SK-N-SH (cell line): ENCODE data around the gene TMEM74B. TPM values are rescaled to one million over a fixed set of nuclear protein-coding genes. Genes with fewer than 3 reads are reported as not detected.

ENCODE experiments used
- CTCF ChIA-PET: fragments of 300-600, 350-600 bp; formaldehyde crosslinking; extraction: SDS; loops from one replicate; lab custom pipeline; 2021; lab: Yijun Ruan, JAX
- POLR2A ChIA-PET: fragments of 350-600 bp; sonication (Branson Sonifier 250); formaldehyde crosslinking; extraction: SDS; loops from one replicate; lab custom pipeline; 2020; ENCODE audit warnings: antibody characterized with exemption, inconsistent platforms; lab: Yijun Ruan, JAX
- DNase-seq: peaks from one replicate; pipeline ENCODE4 v3.0.0; 2012
- H2AFZ ChIP-seq: fragments of 200-600 bp; sonication (generic); 2 replicates; pipeline ENCODE4 v1.8.1; 2016; ENCODE audit warnings: antibody characterized with exemption, mild to moderate bottlenecking, low read depth
- H3F3A ChIP-seq: fragments of 200-600 bp; sonication (generic); replicated peaks from 2 replicates; pipeline ENCODE3; 2016; ENCODE audit warnings: antibody characterized with exemption, mild to moderate bottlenecking; ENCODE audit not compliant: insufficient read depth
- H3K27ac ChIP-seq, 2 experiments: fragments of 200-500 bp in 1 of 2; fragments of 200-600 bp in 1 of 2; sonication (Bioruptor generic) in 1 of 2; sonication (generic), shearing (Covaris generic) in 1 of 2; 2 replicates each; pipeline versions ENCODE4 v1.5.1 to v1.6.1; 2014 to 2016; ENCODE audit warnings: low read depth in 2 of 2, inconsistent platforms in 1 of 2, low read length in 1 of 2, mild to moderate bottlenecking in 1 of 2, mixed read lengths in 1 of 2
- H3K27me3 ChIP-seq: fragments of 200-600 bp; sonication (generic), shearing (Covaris generic); 2 replicates; pipeline ENCODE4 v1.6.1; 2016; ENCODE audit warnings: mixed run types; ENCODE audit not compliant: insufficient read depth
- H3K36me3 ChIP-seq, 2 experiments: fragments of 200-500 bp in 1 of 2; fragments of 200-600 bp in 1 of 2; sonication (Bioruptor generic) in 1 of 2; sonication (generic) in 1 of 2; replicated peaks in 1 of 2; 2 replicates each; pipeline versions ENCODE3 to v1.5.1; 2014 to 2016; ENCODE audit warnings: low read length in 1 of 2, mild to moderate bottlenecking in 1 of 2; ENCODE audit not compliant: insufficient read depth in 2 of 2, control insufficient read depth in 1 of 2
- H3K4me1 ChIP-seq, 2 experiments: fragments of 200-500 bp in 1 of 2; fragments of 200-600 bp in 1 of 2; sonication (Bioruptor generic) in 1 of 2; sonication (generic), shearing (Covaris generic) in 1 of 2; 2 replicates each; pipeline versions ENCODE4 v1.5.1 to v1.6.1; 2014 to 2016; ENCODE audit warnings: low read depth in 1 of 2, low read length in 1 of 2, mixed run types in 1 of 2; ENCODE audit not compliant: insufficient read depth in 2 of 2, control insufficient read depth in 1 of 2
- H3K4me2 ChIP-seq: fragments of 200-600 bp; sonication (generic), shearing (Covaris generic); 2 replicates; pipeline ENCODE4 v1.6.1; 2017; ENCODE audit warnings: mixed run types
- H3K4me3 ChIP-seq, 2 experiments: fragments of 200-500 bp in 1 of 2; fragments of 200-600 bp in 1 of 2; sonication (Bioruptor generic) in 1 of 2; sonication (generic), shearing (Covaris generic) in 1 of 2; 2 replicates each; pipeline versions ENCODE4 v1.5.1 to v1.8.1; 2014 to 2016; ENCODE audit warnings: low read depth in 2 of 2, inconsistent platforms in 1 of 2, low read length in 1 of 2, mild to moderate bottlenecking in 1 of 2, mixed read lengths in 1 of 2, moderate library complexity in 1 of 2
- H3K79me2 ChIP-seq: fragments of 200-600 bp; sonication (generic); 2 replicates; pipeline ENCODE4 v1.8.1; 2017; ENCODE audit warnings: mild to moderate bottlenecking; ENCODE audit not compliant: insufficient read depth
- H3K9ac ChIP-seq: fragments of 200-600 bp; sonication (generic); 2 replicates; pipeline ENCODE4 v1.6.1; 2017; ENCODE audit warnings: mixed run types
- H3K9me2 ChIP-seq: fragments of 200-600 bp; sonication (generic); 2 replicates; pipeline ENCODE4 v1.6.1; 2017; ENCODE audit warnings: mixed run types
- H3K9me3 ChIP-seq: fragments of 200-600 bp; sonication (generic); 2 replicates; pipeline ENCODE4 v1.6.1; 2017; ENCODE audit warnings: mixed run types, mild to moderate bottlenecking, moderate library complexity
- H4K20me1 ChIP-seq: fragments of 200-600 bp; sonication (generic); 2 replicates; pipeline ENCODE4 v1.6.1; 2017; ENCODE audit warnings: mild to moderate bottlenecking, mixed run types; ENCODE audit not compliant: insufficient read depth
- CTCF ChIP-seq: fragments of 200-600 bp; sonication (generic); IDR thresholded peaks from 2 replicates; pipeline ENCODE4 v1.6.1; 2017; ENCODE audit warnings: antibody characterized with exemption, mild to moderate bottlenecking, moderate library complexity
- ELF1 ChIP-seq: IDR thresholded peaks from 2 replicates; pipeline ENCODE4 v1.4.0; 2012
- FOXM1 ChIP-seq: IDR thresholded peaks from 2 replicates; pipeline ENCODE4 v1.4.0; 2012; ENCODE audit warnings: low read depth, mild to moderate bottlenecking
- GATA2 ChIP-seq: sonication (generic); formaldehyde crosslinking; IDR thresholded peaks from 2 replicates; pipeline ENCODE4 v1.5.0; 2020; ENCODE audit warnings: mild to moderate bottlenecking, missing genetic modification reagents
- IRF3 ChIP-seq: fragments of 150-350 bp; IDR thresholded peaks from 2 replicates; pipeline ENCODE4 v1.6.1; 2016; ENCODE audit warnings: mild to moderate bottlenecking, low read depth, low read length
- MAX ChIP-seq: IDR thresholded peaks from 2 replicates; pipeline ENCODE4 v1.4.0; 2012; ENCODE audit warnings: low read depth
- MXI1 ChIP-seq: IDR thresholded peaks from 2 replicates; pipeline ENCODE4 v1.6.1; 2012; ENCODE audit warnings: mild to moderate bottlenecking, low read depth, low read length, improper control_type of control experiment
- NFIC ChIP-seq: IDR thresholded peaks from 2 replicates; pipeline ENCODE4 v1.4.0; 2012; ENCODE audit warnings: borderline replicate concordance
- POLR2AphosphoS5 ChIP-seq: IDR thresholded peaks from 2 replicates; pipeline ENCODE4 v1.6.1; 2012; ENCODE audit warnings: low read depth, low read length
- RAD21 ChIP-seq: IDR thresholded peaks from 2 replicates; pipeline ENCODE4 v1.6.1; 2012; ENCODE audit warnings: mild to moderate bottlenecking, low read length
- RCOR1 ChIP-seq: fragments of 150-350 bp; IDR thresholded peaks from 2 replicates; pipeline ENCODE4 v1.6.1; 2017; ENCODE audit warnings: antibody characterized with exemption, low read length
- REST ChIP-seq: IDR thresholded peaks from 2 replicates; pipeline ENCODE4 v1.6.1; 2012; ENCODE audit warnings: mild to moderate bottlenecking, low read depth, low read length, moderate library complexity
- RFX5 ChIP-seq: IDR thresholded peaks from 2 replicates; pipeline ENCODE4 v1.6.1; 2012; ENCODE audit warnings: mild to moderate bottlenecking, improper control_type of control experiment, low read length
- SIN3A ChIP-seq: IDR thresholded peaks from 2 replicates; pipeline ENCODE4 v1.6.1; 2012; ENCODE audit warnings: low read depth, mild to moderate bottlenecking, low read length, moderate library complexity, borderline replicate concordance
- SMC3 ChIP-seq: IDR thresholded peaks from 2 replicates; pipeline ENCODE4 v1.6.1; 2012; ENCODE audit warnings: low read depth, low read length, improper control_type of control experiment
- TCF12 ChIP-seq: IDR thresholded peaks from 2 replicates; pipeline ENCODE4 v1.4.0; 2012
- TEAD4 ChIP-seq: IDR thresholded peaks from 2 replicates; pipeline ENCODE4 v1.4.0; 2012; ENCODE audit warnings: mild to moderate bottlenecking, borderline replicate concordance; ENCODE audit not compliant: insufficient read depth
- USF1 ChIP-seq: IDR thresholded peaks from 2 replicates; pipeline ENCODE4 v1.4.0; 2012; ENCODE audit warnings: low read depth, borderline replicate concordance
- YY1 ChIP-seq: IDR thresholded peaks from 2 replicates; pipeline ENCODE4 v1.4.0; 2012; ENCODE audit warnings: low read depth, mild to moderate bottlenecking
- WGBS: methylation state at CpG from one replicate; pipeline ENCODE4 v1.1.6; 2017; ENCODE audit warnings: low lambda C conversion rate; 5-methylcytosine and 5-hydroxymethylcytosine counted together
- polyA plus RNA-seq, 3 experiments: library from polyadenylated mRNA; depleted of rRNA; stranded (reverse); fragments of >200 nt; gene quantifications; 2 replicates each; pipeline ENCODE4 v1.2.3, GENCODE V29; 2012

The TMEM74B gene
- polyA plus RNA-seq, 1 of the 3 experiments (the other 2 are of a cell fraction): 1.8 TPM

- Histone ChIP-seq H3K36me3 (no peaks in the 10 kb centered on the region), H4K20me1 (no peaks in the 10 kb centered on the region), H2AFZ (no peak overlapping the region), H3K4me3 (no peak overlapping the region; a peak in 1 of 4 replicates), H3K4me2 (no peak overlapping the region), H3K9me3 (no peaks in the 10 kb centered on the region), H3K4me1 (no peaks in the 10 kb centered on the region; a peak in 1 of 4 replicates), H3F3A (no peaks in the 10 kb centered on the region), H3K27ac (no peak overlapping the region), H3K9ac (no peak overlapping the region), H3K79me2 (no peaks in the 10 kb centered on the region), H3K27me3 (no peaks in the 10 kb centered on the region; the same call in 1 of the 2 replicates), H3K9me2 (no peaks in the 10 kb centered on the region)
- TF ChIP-seq TCF12 (no peak), SMC3 (peak; percentile 64), RAD21 (peak; percentile 82), ELF1 (peak; percentile 57; the same call in 1 of the 2 replicates), USF1 (no peak), GATA2 (CRISPR knock-in tag) (no peak), MAX (no peak), CTCF (peak; percentile 77), YY1 (no peak), NFIC (no peak), RCOR1 (no peak)
- POLR2A ChIA-PET: no interaction called here
- WGBS: 16% methylated on average over 18 of the region's 21 CpGs
- DNase-seq: peak; percentile 74
- CTCF ChIA-PET: interaction anchor here (0.6 to 3.9 kb wide), 37 partner anchors 9 to 463 kb away, joined by 3 to 33 read pairs (median 4); partner anchors contain the start of genes C20orf202, FKBP1A, PSMF1 and RAD21L1
These were observed 28.0 kb upstream of the TMEM74B start for GRCh38 chr20:1212607-1213396.

GRCh38 chr20:1212023-1212422 is 27.2 kb upstream of the TMEM74B start:
- Histone ChIP-seq H2AFZ (no peak overlapping the region), H3K27ac (no peak overlapping the region), H3K36me3 (no peaks in the 10 kb centered on the region), H3F3A (no peaks in the 10 kb centered on the region), H3K4me3 (no peak overlapping the region), H3K27me3 (no peaks in the 10 kb centered on the region; the same call in 1 of the 2 replicates), H4K20me1 (no peaks in the 10 kb centered on the region), H3K4me1 (no peaks in the 10 kb centered on the region; a peak in 1 of 4 replicates), H3K79me2 (no peaks in the 10 kb centered on the region), H3K9ac (no peak overlapping the region), H3K9me2 (no peaks in the 10 kb centered on the region), H3K9me3 (no peaks in the 10 kb centered on the region), H3K4me2 (no peak overlapping the region)
- CTCF ChIA-PET: interaction anchor here (0.5 to 3.9 kb wide), 21 partner anchors 8 to 840 kb away, joined by 3 to 33 read pairs (median 8); partner anchors contain the start of genes C20orf202, PSMF1 and RAD21L1
- DNase-seq: no peak
- POLR2A ChIA-PET: no interaction called here
- TF ChIP-seq IRF3 (no peak), REST (no peak), MXI1 (no peak), GATA2 (CRISPR knock-in tag) (no peak), TEAD4 (no peak), RCOR1 (no peak), POLR2AphosphoS5 (no peak), SIN3A (no peak), RFX5 (no peak), FOXM1 (no peak)
